Activated T-helper 2 cell treated with anti-CD3 and anti-CD28 coated beads, Interferon-gamma antibody, Interleukin-2, Interleukin-4, amounts not matched to agents 10 μg/mL and 5 μg/mL and 100 μg/mL, durations not matched to agents 14 hours and 24 hours and 36 hours (primary cell): Measurements from ENCODE around the gene CATSPER4. TPM values are rescaled to one million over a fixed set of nuclear protein-coding genes. Genes with fewer than 3 reads are reported as not detected.

Source experiments
- total RNA-seq: library from RNA; stranded (reverse); gene quantifications from 2 replicates; pipeline ENCODE4 v1.2.3, GENCODE V29; 2022

The CATSPER4 gene
- total RNA-seq, 1 donor from 2014 or later = not detected

Other genes with a start within 250 kb of the CATSPER4 start
- 7.3 and 7.7 TPM in 2 replicates for gene PAFAH2, start 192.5 kb upstream of the CATSPER4 start, total RNA-seq
- gene EXTL1, start 168.8 kb upstream of the CATSPER4 start, total RNA-seq = not detected in 2 replicates
- not detected in 2 replicates for gene SLC30A2, start 144.5 kb upstream of the CATSPER4 start, total RNA-seq
- not detected in 2 replicates for gene TRIM63, start 123.0 kb upstream of the CATSPER4 start, total RNA-seq
- 15.2 and 17.2 TPM in 2 replicates for gene PDIK1L, start 78.8 kb upstream of the CATSPER4 start, total RNA-seq
- 0.07 TPM in 1 of 2 replicates, not detected in the other for gene FAM110D, start 31.5 kb upstream of the CATSPER4 start, total RNA-seq
- not detected in 2 replicates for gene C1orf232, start 21.6 kb upstream of the CATSPER4 start, total RNA-seq
- gene ZNF593, start 20.7 kb upstream of the CATSPER4 start, total RNA-seq = 57.5 and 65.0 TPM in 2 replicates
- not detected in 2 replicates for gene ZNF593OS, start 18.8 kb upstream of the CATSPER4 start, total RNA-seq
- 3.4 TPM in 2 replicates for gene CNKSR1, start 13.1 kb upstream of the CATSPER4 start, total RNA-seq
- 39.6 and 39.8 TPM in 2 replicates for gene CEP85, start 43.6 kb downstream of the CATSPER4 start, total RNA-seq
- gene SH3BGRL3, start 89.5 kb downstream of the CATSPER4 start, total RNA-seq = 437 TPM in 2 replicates
- gene UBXN11, start 116.0 kb downstream of the CATSPER4 start, total RNA-seq = 13.1 and 14.2 TPM in 2 replicates
- gene CD52, start 127.4 kb downstream of the CATSPER4 start, total RNA-seq = 237 and 243 TPM in 2 replicates
- gene CRYBG2, start 163.5 kb downstream of the CATSPER4 start, total RNA-seq = 0.32 and 0.98 TPM in 2 replicates
- gene ZNF683, start 182.1 kb downstream of the CATSPER4 start, total RNA-seq = not detected in 2 replicates
- gene LIN28A, start 220.2 kb downstream of the CATSPER4 start, total RNA-seq = not detected in 2 replicates
- 56.2 and 57.3 TPM in 2 replicates for gene DHDDS, start 241.7 kb downstream of the CATSPER4 start, total RNA-seq